Measurements from ENCODE around the gene GNG13. TPM values are rescaled to one million over a fixed set of nuclear protein-coding genes. Genes with fewer than 3 reads are reported as not detected.

GNG13 gene
- total RNA-seq, 1 experiment from 2014 or later = not detected

DNA sequence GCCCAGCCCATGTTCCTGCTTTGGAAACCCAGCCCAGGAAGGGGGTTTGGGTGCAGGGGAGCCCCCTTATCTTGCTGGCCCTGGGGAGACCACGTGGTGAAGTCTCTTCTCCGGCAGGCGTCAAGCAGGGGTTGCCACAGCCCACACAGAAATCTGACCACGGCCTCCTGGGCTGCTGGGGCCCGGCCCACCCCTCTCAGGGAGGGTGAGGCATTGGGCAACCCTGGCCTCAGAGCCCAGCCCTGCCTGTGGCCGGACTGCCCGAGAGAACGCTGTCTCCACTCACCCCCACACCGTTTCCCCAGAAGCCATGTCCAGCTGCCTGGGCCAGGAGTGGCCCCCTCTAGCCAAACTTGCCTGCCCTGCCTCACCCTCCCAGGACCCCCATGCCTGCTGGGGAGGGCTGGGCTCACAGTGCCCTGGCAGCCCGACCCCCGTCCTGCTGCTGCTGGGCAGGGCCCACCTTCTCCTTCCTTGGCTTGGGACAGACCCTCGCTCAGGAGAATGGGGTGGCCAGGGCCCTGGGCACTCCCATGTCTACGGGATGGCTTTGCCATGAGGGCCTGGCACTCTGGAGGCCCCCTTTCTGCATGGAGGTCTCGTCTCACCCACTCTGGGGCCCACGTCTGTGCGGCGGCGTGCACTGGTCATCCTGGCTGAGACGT lies 19.1 kb downstream of the GNG13 start:
- Histone ChIP-seq H3K9ac (ENCODE audit: extremely low read depth, insufficient read length, low read length) (no peak overlapping the region), H3K79me1 (ENCODE audit: insufficient read depth, low read depth, low read length, poor library complexity, severe bottlenecking) (no peaks in the 10 kb centered on the region), H4K5ac (ENCODE audit: insufficient read length, low read depth, low read length) (no peak overlapping the region), H3K4me2 (ENCODE audit: insufficient read depth, insufficient read length, low read length) (no peak overlapping the region), H3T11ph (ENCODE audit: low read length) (no peak overlapping the region), H3K27ac (ENCODE audit: insufficient read length, low read depth, low read length) (no peak overlapping the region), H2AFZ (ENCODE audit: low read length) (no peak overlapping the region), H3K4ac (ENCODE audit: low read depth, low read length) (no peak overlapping the region), H2BK20ac (ENCODE audit: low read depth, low read length, poor library complexity, severe bottlenecking) (no peak overlapping the region), H2BK12ac (ENCODE audit: insufficient read length, low read depth, low read length) (no peak overlapping the region), H3K4me1 (ENCODE audit: insufficient read depth, low read length) (no peaks in the 10 kb centered on the region), H3K27me3 (ENCODE audit: insufficient read depth, low read length) (no peaks in the 10 kb centered on the region; the same call in 1 of the 2 replicates), H2AK5ac (ENCODE audit: insufficient read length, low read length) (no peak overlapping the region), H3K23ac (ENCODE audit: insufficient read length, low read depth, low read length) (no peak overlapping the region), H2BK120ac (ENCODE audit: low read depth, low read length, poor library complexity, severe bottlenecking) (no peak overlapping the region), H2BK5ac (ENCODE audit: insufficient read length, low read length) (no peak overlapping the region), H3K56ac (ENCODE audit: insufficient read length, low read depth, low read length) (no peak overlapping the region), H2BK15ac (ENCODE audit: low read depth, low read length) (no peak overlapping the region), H3K14ac (ENCODE audit: insufficient read depth, low read length) (no peak overlapping the region; the same call in 1 of the 2 replicates), H4K20me1 (ENCODE audit: control insufficient read depth, insufficient read depth, insufficient read length) (peaks cover 3% of the 10 kb centered on the region), H3K79me2 (ENCODE audit: insufficient read depth, low read length) (no peaks in the 10 kb centered on the region), H3K9me3 (ENCODE audit: control insufficient read depth, low read depth, low read length) (no peaks in the 10 kb centered on the region), H4K91ac (ENCODE audit: insufficient read length, low read depth, low read length) (no peak overlapping the region), H3K18ac (ENCODE audit: insufficient read length, low read depth, low read length) (no peak overlapping the region), H4K8ac (replicated peaks; ENCODE audit: insufficient read length, low read depth, low read length) (no peak overlapping the region), H3K23me2 (ENCODE audit: insufficient read length, low read depth, low read length, poor library complexity, severe bottlenecking) (no peaks in the 10 kb centered on the region)
- Mint-ChIP-seq H3K27ac (no peak overlapping the region), H3K36me3 (ENCODE audit: insufficient read depth in 1 of 3, low read depth in 3 of 3) (peaks cover 0 to 6% (median 4%) of the 10 kb centered on the region in 3 experiments; a peak in 4 of 7 replicates), H3K4me1 (no peaks in the 10 kb centered on the region), H3K9me3 (no peaks in the 10 kb centered on the region), H3K27me3 (ENCODE audit: low read depth) (peaks cover 31% of the 10 kb centered on the region), H3K4me3 (no peak overlapping the region)
- TF ChIP-seq, protein P1, sequence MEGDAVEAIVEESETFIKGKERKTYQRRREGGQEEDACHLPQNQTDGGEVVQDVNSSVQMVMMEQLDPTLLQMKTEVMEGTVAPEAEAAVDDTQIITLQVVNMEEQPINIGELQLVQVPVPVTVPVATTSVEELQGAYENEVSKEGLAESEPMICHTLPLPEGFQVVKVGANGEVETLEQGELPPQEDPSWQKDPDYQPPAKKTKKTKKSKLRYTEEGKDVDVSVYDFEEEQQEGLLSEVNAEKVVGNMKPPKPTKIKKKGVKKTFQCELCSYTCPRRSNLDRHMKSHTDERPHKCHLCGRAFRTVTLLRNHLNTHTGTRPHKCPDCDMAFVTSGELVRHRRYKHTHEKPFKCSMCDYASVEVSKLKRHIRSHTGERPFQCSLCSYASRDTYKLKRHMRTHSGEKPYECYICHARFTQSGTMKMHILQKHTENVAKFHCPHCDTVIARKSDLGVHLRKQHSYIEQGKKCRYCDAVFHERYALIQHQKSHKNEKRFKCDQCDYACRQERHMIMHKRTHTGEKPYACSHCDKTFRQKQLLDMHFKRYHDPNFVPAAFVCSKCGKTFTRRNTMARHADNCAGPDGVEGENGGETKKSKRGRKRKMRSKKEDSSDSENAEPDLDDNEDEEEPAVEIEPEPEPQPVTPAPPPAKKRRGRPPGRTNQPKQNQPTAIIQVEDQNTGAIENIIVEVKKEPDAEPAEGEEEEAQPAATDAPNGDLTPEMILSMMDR (conservative IDR thresholded peaks at IDR 0.05) = no peak
- no peak for DNase-seq
- no CpG with 5 or more reads among the region's 19 CpGs for WGBS (ENCODE audit: extremely low coverage, insufficient read length, low lambda C conversion rate)
